Liver (tissue), 9 donors: ENCODE results near the gene PLCB1. TPM values are rescaled to one million over a fixed set of nuclear protein-coding genes. Genes with fewer than 3 reads are reported as not detected.

Experiments
- DNase-seq: peaks from one replicate; pipeline ENCODE4 v3.0.0-alpha.2; 2017; ENCODE audit warnings: low spot score
- H3K27ac ChIP-seq, 2 donors: one replicate each; pipeline ENCODE4 v1.7.0; 2013; ENCODE audit warnings: inconsistent platforms in 2 of 2, low read length in 2 of 2, control low read depth in 1 of 2, low read depth in 1 of 2, mild to moderate bottlenecking in 1 of 2
- H3K27me3 ChIP-seq, 4 donors: one replicate each; pipeline versions ENCODE4 v1.6.1 to v1.7.0; 2013; ENCODE audit warnings: low read length in 3 of 4, inconsistent platforms in 1 of 4, mild to moderate bottlenecking in 1 of 4, moderate library complexity in 1 of 4; ENCODE audit not compliant: control insufficient read depth in 4 of 4, insufficient read depth in 4 of 4
- H3K36me3 ChIP-seq, 4 donors: one replicate each; pipeline versions ENCODE4 v1.6.1 to v1.7.0; 2013; ENCODE audit warnings: low read length in 3 of 4, mild to moderate bottlenecking in 3 of 4, low read depth in 1 of 4, moderate library complexity in 1 of 4; ENCODE audit not compliant: control insufficient read depth in 4 of 4, insufficient read depth in 3 of 4
- H3K4me1 ChIP-seq, 4 donors: one replicate each; pipeline versions ENCODE4 v1.6.1 to v1.7.0; 2013; ENCODE audit warnings: low read length in 3 of 4, mild to moderate bottlenecking in 3 of 4, moderate library complexity in 1 of 4; ENCODE audit not compliant: control insufficient read depth in 4 of 4, insufficient read depth in 4 of 4
- H3K4me3 ChIP-seq, 3 donors: one replicate each; pipeline versions ENCODE4 v1.6.1 to v1.7.0; 2013; ENCODE audit warnings: low read length in 3 of 3, control low read depth in 1 of 3, low read depth in 1 of 3, mild to moderate bottlenecking in 1 of 3
- H3K9ac ChIP-seq, 2 donors: one replicate each; pipeline ENCODE4 v1.7.0; 2013; ENCODE audit warnings: low read length in 2 of 2, mild to moderate bottlenecking in 2 of 2, moderate library complexity in 2 of 2, control low read depth in 1 of 2, low read depth in 1 of 2
- H3K9me3 ChIP-seq, 4 donors: one replicate each; pipeline versions ENCODE4 v1.6.1 to v1.7.0; 2013; ENCODE audit warnings: low read length in 3 of 4; ENCODE audit not compliant: control insufficient read depth in 4 of 4
- ATF3 ChIP-seq: IDR thresholded peaks from 2 replicates; pipeline ENCODE4 v1.6.1; 2016; ENCODE audit warnings: antibody characterized with exemption
- CTCF ChIP-seq: fragments of 150-350 bp; IDR thresholded peaks from 2 replicates; pipeline ENCODE4 v1.5.1; 2017; ENCODE audit warnings: improper control_type of control experiment, low read depth, low read length; ENCODE audit not compliant: missing input control
- EGR1 ChIP-seq, 2 donors: IDR thresholded peaks; 2 replicates each; pipeline ENCODE4 v1.6.1; 2016 to 2018; ENCODE audit warnings: antibody characterized with exemption in 2 of 2, low read depth in 2 of 2
- FOXA1 ChIP-seq: IDR thresholded peaks from 2 replicates; pipeline ENCODE4 v1.6.1; 2016; ENCODE audit warnings: antibody characterized with exemption
- FOXA2 ChIP-seq: IDR thresholded peaks from 2 replicates; pipeline ENCODE4 v1.6.1; 2016; ENCODE audit warnings: antibody characterized with exemption
- GABPA ChIP-seq, 2 donors: IDR thresholded peaks in 1 of 2; conservative IDR thresholded peaks in 1 of 2; 2 replicates each; pipeline ENCODE4 v1.6.1; 2016; ENCODE audit warnings: antibody characterized with exemption in 2 of 2, mild to moderate bottlenecking in 1 of 2, moderate library complexity in 1 of 2
- HNF4A ChIP-seq, 2 donors: conservative IDR thresholded peaks; 2 replicates each; pipeline ENCODE4 v1.6.1; 2016; ENCODE audit warnings: antibody characterized with exemption in 2 of 2, mild to moderate bottlenecking in 2 of 2
- HNF4G ChIP-seq: IDR thresholded peaks from 2 replicates; pipeline ENCODE4 v1.6.1; 2016; ENCODE audit warnings: antibody characterized with exemption
- JUND ChIP-seq, 2 donors: IDR thresholded peaks; 2 replicates each; pipeline ENCODE4 v1.6.1; 2016; ENCODE audit warnings: antibody characterized with exemption in 2 of 2
- NR2F2 ChIP-seq: IDR thresholded peaks from 2 replicates; pipeline ENCODE4 v1.6.1; 2016; ENCODE audit warnings: antibody characterized with exemption
- RAD21 ChIP-seq, 2 donors: IDR thresholded peaks; 2 replicates each; pipeline ENCODE4 v1.6.1; 2016; ENCODE audit warnings: antibody characterized with exemption in 2 of 2, mild to moderate bottlenecking in 2 of 2
- REST ChIP-seq: IDR thresholded peaks from 2 replicates; pipeline ENCODE4 v1.6.1; 2016; ENCODE audit warnings: antibody characterized with exemption, mild to moderate bottlenecking
- RXRA ChIP-seq, 2 donors: IDR thresholded peaks; 2 replicates each; pipeline ENCODE4 v1.6.1; 2017 to 2018; ENCODE audit warnings: antibody characterized with exemption in 2 of 2, mild to moderate bottlenecking in 1 of 2
- SP1 ChIP-seq: IDR thresholded peaks from 2 replicates; pipeline ENCODE4 v1.6.1; 2018; ENCODE audit warnings: antibody characterized with exemption, mild to moderate bottlenecking
- TAF1 ChIP-seq: conservative IDR thresholded peaks from 2 replicates; pipeline ENCODE4 v1.6.1; 2016; ENCODE audit warnings: antibody characterized with exemption, mild to moderate bottlenecking
- YY1 ChIP-seq: IDR thresholded peaks from 2 replicates; pipeline ENCODE4 v1.6.1; 2016; ENCODE audit warnings: antibody characterized with exemption, mild to moderate bottlenecking
- ZBTB33 ChIP-seq: IDR thresholded peaks from 2 replicates; pipeline ENCODE4 v1.6.1; 2016; ENCODE audit warnings: antibody characterized with exemption
- WGBS: extraction: QIAGEN DNeasy Blood & Tissue Kit; methylation state at CpG from one replicate; pipeline ENCODE4 v1.1.7; 2013; 5-methylcytosine and 5-hydroxymethylcytosine counted together
- polyA plus RNA-seq, 2 donors: library from polyadenylated mRNA; stranded (reverse) in 1 of 2; unstranded in 1 of 2; fragments of 200-250 nt in 1 of 2; fragments of >200 nt in 1 of 2; fragmentation: Nextera tagmentation in 1 of 2; extraction: Ambion mirVana in 1 of 2; gene quantifications; one replicate each; pipeline versions ENCODE4 v1.2.1 to v1.2.3, GENCODE V29; 2013 to 2015
- total RNA-seq, 2 donors: library from RNA; depleted of rRNA; stranded (reverse); fragments of >200 nt; gene quantifications; one replicate each; pipeline ENCODE4 v1.2.3, GENCODE V29; 2014
- TF ChIP-seq, protein P1 (sequence below): IDR thresholded peaks from 2 replicates; pipeline ENCODE4 v1.6.1; 2016; ENCODE audit warnings: antibody characterized with exemption
- donor health status: healthy.
- donor health status: healthy.
- donor health status: healthy.
- donor health status: healthy.
- donor health status: healthy.

PLCB1 gene
- total and polyA plus RNA-seq, 4 donors: 3.7 to 13.5 (median 5.9) TPM

GRCh38 chr20:8152183-8152582 is 20.1 kb downstream of the PLCB1 start:
- TF ChIP-seq EGR1 (IDR thresholded peaks at IDR 0.05; ENCODE audit: low read depth in 2 of 2) (no peak), FOXA2 (no peak), ZBTB33 (no peak), HNF4A (conservative IDR thresholded peaks at IDR 0.05) (no peak), CTCF (no peak), SP1 (no peak), RXRA (IDR thresholded peaks at IDR 0.05) (no peak), NR2F2 (no peak), FOXA1 (no peak), GABPA (IDR thresholded peaks at IDR 0.05 in 1 of 2, conservative IDR thresholded peaks at IDR 0.05 in 1 of 2) (no peak), RAD21 (IDR thresholded peaks at IDR 0.05) (no peak), YY1 (no peak), ATF3 (no peak)
- TF ChIP-seq, protein P1, sequence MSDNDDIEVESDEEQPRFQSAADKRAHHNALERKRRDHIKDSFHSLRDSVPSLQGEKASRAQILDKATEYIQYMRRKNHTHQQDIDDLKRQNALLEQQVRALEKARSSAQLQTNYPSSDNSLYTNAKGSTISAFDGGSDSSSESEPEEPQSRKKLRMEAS: no peak
- Histone ChIP-seq H3K27ac (no peak overlapping the region), H3K27me3 (no peaks in the 10 kb centered on the region), H3K36me3 (peaks cover 0 to 1% (median 0%) of the 10 kb centered on the region in 4 donors), H3K4me3 (no peak overlapping the region), H3K9ac (no peak overlapping the region), H3K9me3 (no peaks in the 10 kb centered on the region), H3K4me1 (peaks cover 0 to 8% (median 3%) of the 10 kb centered on the region in 4 donors)
- 55% methylated on average over 1 of the region's 1 CpG for WGBS
- DNase-seq: no peak

GRCh38 chr20:8152847-8153246 is 20.8 kb downstream of the PLCB1 start:
- TF ChIP-seq FOXA1 (no peak), JUND (IDR thresholded peaks at IDR 0.05) (no peak), SP1 (no peak), RAD21 (IDR thresholded peaks at IDR 0.05) (no peak), YY1 (no peak), CTCF (no peak), ATF3 (no peak), REST (no peak), GABPA (IDR thresholded peaks at IDR 0.05 in 1 of 2, conservative IDR thresholded peaks at IDR 0.05 in 1 of 2) (no peak), RXRA (IDR thresholded peaks at IDR 0.05) (no peak), ZBTB33 (no peak), HNF4G (no peak), FOXA2 (no peak), EGR1 (IDR thresholded peaks at IDR 0.05; ENCODE audit: low read depth in 2 of 2) (no peak), TAF1 (no peak), NR2F2 (no peak), HNF4A (conservative IDR thresholded peaks at IDR 0.05) (no peak)
- TF ChIP-seq, protein P1: no peak
- Histone ChIP-seq H3K36me3 (peaks cover 0 to 1% (median 0%) of the 10 kb centered on the region in 4 donors), H3K9me3 (no peaks in the 10 kb centered on the region), H3K4me3 (no peak overlapping the region), H3K27me3 (no peaks in the 10 kb centered on the region), H3K27ac (no peak overlapping the region), H3K4me1 (peaks cover 0 to 8% (median 3%) of the 10 kb centered on the region in 4 donors), H3K9ac (no peak overlapping the region)
- 97% methylated on average over 2 of the region's 2 CpGs for WGBS
- no peak for DNase-seq
